NB4 (cell line): ENCODE data around the gene CROCC2.

Experiments used
- POLR2A ChIP-seq: IDR thresholded peaks from 2 replicates; pipeline ENCODE4 v1.6.1; 2011; ENCODE audit warnings: mild to moderate bottlenecking; ENCODE audit not compliant: insufficient read length; ENCODE audit errors: extremely low read depth
- TF ChIP-seq, protein P1 (sequence below): IDR thresholded peaks from one replicate; pipeline ENCODE4 v1.5.1; 2012; ENCODE audit warnings: low read depth, low read length
- TF ChIP-seq, protein P2 (sequence below): IDR thresholded peaks from 2 replicates; pipeline ENCODE4 v1.6.1; 2011; ENCODE audit warnings: low read depth, low read length

DNA sequence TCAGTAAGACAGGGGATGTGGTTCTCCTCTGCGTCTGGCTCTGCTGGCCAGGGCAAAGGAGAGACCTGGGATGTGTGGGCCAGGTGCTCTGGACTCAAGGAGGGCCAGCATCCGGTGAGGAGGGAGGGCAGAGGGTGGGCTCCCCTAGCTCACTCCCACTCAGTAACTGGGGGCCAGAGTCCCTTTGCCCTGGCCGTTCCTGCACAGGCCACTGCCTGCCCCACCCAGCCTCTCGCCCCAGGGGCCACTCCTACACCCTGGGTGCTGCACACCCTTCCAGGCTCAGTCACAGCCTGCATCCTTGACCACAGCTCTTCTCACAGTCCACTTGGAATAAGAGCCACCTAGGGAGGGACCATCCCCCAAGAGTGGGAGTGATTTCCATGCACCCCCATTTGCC is 133.3 kb downstream of the CROCC2 start:
- no peak for TF ChIP-seq POLR2A
- TF ChIP-seq, protein P1, sequence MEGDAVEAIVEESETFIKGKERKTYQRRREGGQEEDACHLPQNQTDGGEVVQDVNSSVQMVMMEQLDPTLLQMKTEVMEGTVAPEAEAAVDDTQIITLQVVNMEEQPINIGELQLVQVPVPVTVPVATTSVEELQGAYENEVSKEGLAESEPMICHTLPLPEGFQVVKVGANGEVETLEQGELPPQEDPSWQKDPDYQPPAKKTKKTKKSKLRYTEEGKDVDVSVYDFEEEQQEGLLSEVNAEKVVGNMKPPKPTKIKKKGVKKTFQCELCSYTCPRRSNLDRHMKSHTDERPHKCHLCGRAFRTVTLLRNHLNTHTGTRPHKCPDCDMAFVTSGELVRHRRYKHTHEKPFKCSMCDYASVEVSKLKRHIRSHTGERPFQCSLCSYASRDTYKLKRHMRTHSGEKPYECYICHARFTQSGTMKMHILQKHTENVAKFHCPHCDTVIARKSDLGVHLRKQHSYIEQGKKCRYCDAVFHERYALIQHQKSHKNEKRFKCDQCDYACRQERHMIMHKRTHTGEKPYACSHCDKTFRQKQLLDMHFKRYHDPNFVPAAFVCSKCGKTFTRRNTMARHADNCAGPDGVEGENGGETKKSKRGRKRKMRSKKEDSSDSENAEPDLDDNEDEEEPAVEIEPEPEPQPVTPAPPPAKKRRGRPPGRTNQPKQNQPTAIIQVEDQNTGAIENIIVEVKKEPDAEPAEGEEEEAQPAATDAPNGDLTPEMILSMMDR: no peak
- TF ChIP-seq, protein P2, sequence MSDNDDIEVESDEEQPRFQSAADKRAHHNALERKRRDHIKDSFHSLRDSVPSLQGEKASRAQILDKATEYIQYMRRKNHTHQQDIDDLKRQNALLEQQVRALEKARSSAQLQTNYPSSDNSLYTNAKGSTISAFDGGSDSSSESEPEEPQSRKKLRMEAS: no peak
